Esophagus muscularis mucosa (tissue), 4 donors: ENCODE data around the gene UCP3. TPM values are rescaled to one million over a fixed set of nuclear protein-coding genes. Genes with fewer than 3 reads are reported as not detected.

Experiments used
- DNase-seq: peaks from one replicate; pipeline ENCODE4 v3.0.0-alpha.2; 2017; ENCODE audit errors: extremely low spot score
- H3K27ac ChIP-seq, 4 donors: fragments of 200-600 bp; sonication (generic); replicated peaks in 1 of 4; 1 replicate in 3 of 4; 2 replicates in 1 of 4; pipeline ENCODE4 v1.5.1; 2016 to 2019; ENCODE audit warnings: mild to moderate bottlenecking in 1 of 4
- H3K27me3 ChIP-seq, 4 donors: fragments of 200-600 bp; sonication (generic); one replicate each; pipeline versions ENCODE4 v1.5.1 to v1.6.0; 2016 to 2019
- H3K36me3 ChIP-seq, 4 donors: fragments of 200-600 bp; sonication (generic); one replicate each; pipeline ENCODE4 v1.5.1; 2016 to 2019
- H3K4me1 ChIP-seq, 4 donors: fragments of 200-600 bp; sonication (generic); one replicate each; pipeline ENCODE4 v1.5.1; 2016 to 2019
- H3K4me3 ChIP-seq, 4 donors: fragments of 200-600 bp; sonication (generic); 1 replicate in 2 of 4; 2 replicates in 2 of 4; pipeline ENCODE4 v1.5.1; 2016 to 2019; ENCODE audit warnings: mild to moderate bottlenecking in 4 of 4, moderate library complexity in 1 of 4
- H3K9me3 ChIP-seq, 4 donors: fragments of 200-600 bp; sonication (generic); 1 replicate in 3 of 4; 2 replicates in 1 of 4; pipeline ENCODE4 v1.5.1; 2016 to 2019
- CTCF ChIP-seq, 3 experiments: fragments of 200-600 bp in 2 of 3; fragments of 450-650 bp in 1 of 3; sonication (generic) in 2 of 3; IDR thresholded peaks; one replicate each; pipeline ENCODE4 v1.5.1; 2017 to 2019; ENCODE audit warnings: antibody characterized with exemption in 3 of 3, mild to moderate bottlenecking in 2 of 3, moderate library complexity in 1 of 3
- EP300 ChIP-seq: sonication (generic); formaldehyde crosslinking; IDR thresholded peaks from one replicate; pipeline ENCODE4 v1.6.1; 2017; ENCODE audit warnings: antibody characterized with exemption
- POLR2A ChIP-seq: fragments of 450-650 bp; IDR thresholded peaks from one replicate; pipeline ENCODE4 v1.6.1; 2017; ENCODE audit warnings: antibody characterized with exemption, moderate library complexity, mild to moderate bottlenecking, low read depth
- POLR2AphosphoS5 ChIP-seq, 2 donors: sonication (generic); formaldehyde crosslinking; IDR thresholded peaks; one replicate each; pipeline ENCODE4 v1.6.1; 2017; ENCODE audit warnings: antibody characterized with exemption in 2 of 2
- WGBS: methylation state at CpG from one replicate; pipeline ENCODE4 v1.1.5; 2018; 5-methylcytosine and 5-hydroxymethylcytosine counted together
- intact Hi-C: fragments of 100-400 bp; cut with DNase I; formaldehyde crosslinking; loops from one replicate; pipeline ENCODE4 v1.15.1; 2023
- total RNA-seq, 4 donors: library from RNA; depleted of rRNA; stranded (reverse); fragments of >200 nt; gene quantifications; one replicate each; pipeline versions ENCODE4 v1.1.0 to v1.2.1, GENCODE V29; 2016

The UCP3 gene
- total RNA-seq, 4 donors from 2014 or later, result 0.78 to 5.6 (median 1.3) TPM

- no peak for DNase-seq
- intact Hi-C loops, result no loop called here
- no peak for TF ChIP-seq EP300
- no peak for TF ChIP-seq CTCF (IDR thresholded peaks at IDR 0.05)
- TF ChIP-seq POLR2AphosphoS5 (IDR thresholded peaks at IDR 0.05), result no peak
- TF ChIP-seq POLR2A, result no peak
- Histone ChIP-seq H3K4me1 (peaks cover 0 to 19% (median 6%) of the 10 kb centered on the region in 4 donors), H3K27ac (no peak overlapping the region), H3K27me3 (no peaks in the 10 kb centered on the region), H3K4me3 (no peak overlapping the region), H3K9me3 (no peaks in the 10 kb centered on the region), H3K36me3 (peaks cover 6 to 45% (median 40%) of the 10 kb centered on the region in 4 donors)
- 94% methylated on average over 7 of the region's 14 CpGs for WGBS
These were observed 32.3 kb downstream of the UCP3 start for GRCh38 chr11:73976451-73977151.

GRCh38 chr11:73975479-73975757 lies 33.5 kb downstream of the UCP3 start:
- H3K27me3 ChIP-seq, result no peaks in the 10 kb centered on the region
- peaks cover 6 to 45% (median 40%) of the 10 kb centered on the region in 4 donors for H3K36me3 ChIP-seq
- TF ChIP-seq POLR2AphosphoS5 (IDR thresholded peaks at IDR 0.05), result no peak
- TF ChIP-seq EP300, result no peak
- no peak for TF ChIP-seq CTCF (IDR thresholded peaks at IDR 0.05)
- TF ChIP-seq POLR2A, result no peak
- no peak for DNase-seq
- H3K4me1 ChIP-seq, result peaks cover 0 to 19% (median 6%) of the 10 kb centered on the region in 4 donors
- WGBS, result 97% methylated on average over 6 of the region's 6 CpGs
- no peak overlapping the region for H3K4me3 ChIP-seq
- no peaks in the 10 kb centered on the region for H3K9me3 ChIP-seq
- intact Hi-C loops, result no loop called here
- H3K27ac ChIP-seq, result no peak overlapping the region

GRCh38 chr11:73974604-73975478 lies 34.0 kb downstream of the UCP3 start:
- Histone ChIP-seq H3K27ac (no peak overlapping the region), H3K9me3 (no peaks in the 10 kb centered on the region), H3K4me3 (no peak overlapping the region), H3K27me3 (no peaks in the 10 kb centered on the region), H3K4me1 (peaks cover 0 to 19% (median 6%) of the 10 kb centered on the region in 4 donors), H3K36me3 (peaks cover 6 to 45% (median 40%) of the 10 kb centered on the region in 4 donors)
- no peak for DNase-seq
- 91% methylated on average over 13 of the region's 13 CpGs for WGBS
- intact Hi-C loops, result no loop called here
- TF ChIP-seq POLR2A (no peak), CTCF (IDR thresholded peaks at IDR 0.05) (no peak), POLR2AphosphoS5 (IDR thresholded peaks at IDR 0.05) (no peak), EP300 (no peak)

GRCh38 chr11:73972620-73973449 lies 36.0 kb downstream of the UCP3 start:
- TF ChIP-seq EP300, result no peak
- TF ChIP-seq CTCF (IDR thresholded peaks at IDR 0.05), result no peak
- no peak for TF ChIP-seq POLR2A
- no peak for TF ChIP-seq POLR2AphosphoS5 (IDR thresholded peaks at IDR 0.05)
- Histone ChIP-seq H3K4me1 (peaks cover 0 to 13% (median 6%) of the 10 kb centered on the region in 4 donors), H3K27ac (peak overlapping the region in 2 of 4 donors; percentile 6 to 48), H3K36me3 (peaks cover 6 to 35% (median 33%) of the 10 kb centered on the region in 4 donors), H3K9me3 (no peaks in the 10 kb centered on the region), H3K4me3 (no peak overlapping the region), H3K27me3 (no peaks in the 10 kb centered on the region)
- 81% methylated on average over 11 of the region's 11 CpGs for WGBS
- intact Hi-C loops, result no loop called here
- DNase-seq, result no peak
